K562 (cell line): ENCODE results near the gene GGA3. TPM values are rescaled to one million over a fixed set of nuclear protein-coding genes. Genes with fewer than 3 reads are reported as not detected.

Experiments used
- ARID4B ChIP-seq: sonication (generic); formaldehyde crosslinking; IDR thresholded peaks from 2 replicates; pipeline ENCODE4 v1.8.0; 2022; ENCODE audit warnings: mild to moderate bottlenecking, missing genetic modification reagents
- ARNT ChIP-seq, 2 experiments: fragments of 450-650 bp; IDR thresholded peaks; 2 replicates each; pipeline ENCODE4 v1.6.1; 2016; ENCODE audit warnings: mild to moderate bottlenecking in 1 of 2
- CBX3 ChIP-seq, 2 experiments: IDR thresholded peaks; 1 replicate in 1 of 2; 2 replicates in 1 of 2; pipeline ENCODE4 v1.6.1; 2012; ENCODE audit warnings: inconsistent platforms in 2 of 2, low read length in 2 of 2, borderline replicate concordance in 1 of 2, control low read depth in 1 of 2
- DEAF1 ChIP-seq: fragments of 450-650 bp; formaldehyde crosslinking; IDR thresholded peaks from 2 replicates; pipeline ENCODE4 v1.4.0; 2020; ENCODE audit warnings: mild to moderate bottlenecking, moderate library complexity
- EP300 ChIP-seq: IDR thresholded peaks from 2 replicates; pipeline ENCODE4 v1.6.1; 2012; ENCODE audit warnings: low read length, improper control_type of control experiment
- FOXJ3 ChIP-seq: sonication (generic); formaldehyde crosslinking; IDR thresholded peaks from 2 replicates; pipeline ENCODE4 v1.4.0; 2020; ENCODE audit warnings: mild to moderate bottlenecking, missing genetic modification reagents
- GABPB1 ChIP-seq: sonication (generic); formaldehyde crosslinking; IDR thresholded peaks from 2 replicates; pipeline ENCODE4 v1.8.0; 2022; ENCODE audit warnings: mild to moderate bottlenecking, missing genetic modification reagents
- HNRNPUL1 ChIP-seq: fragments of 200-400 bp; formaldehyde crosslinking; IDR thresholded peaks from 2 replicates; pipeline ENCODE4 v1.6.1; 2017; ENCODE audit warnings: low read length
- MXD1 ChIP-seq: fragments of 250-450 bp; sonication (Bioruptor Pico); IDR thresholded peaks from 2 replicates; pipeline ENCODE4 v1.8.0; 2021; ENCODE audit warnings: borderline replicate concordance, mild to moderate bottlenecking, moderate library complexity; ENCODE audit not compliant: poor library complexity, severe bottlenecking
- PATZ1 ChIP-seq: fragments of 250-450 bp; sonication (Bioruptor Pico); IDR thresholded peaks from 2 replicates; pipeline ENCODE4 v1.5.0; 2020; ENCODE audit warnings: mild to moderate bottlenecking, borderline replicate concordance
- PHB ChIP-seq: fragments of 250-450 bp; sonication (Bioruptor Pico); IDR thresholded peaks from 2 replicates; pipeline ENCODE4 v1.5.0; 2021
- RBM22 ChIP-seq: fragments of 200-400 bp; formaldehyde crosslinking; IDR thresholded peaks from 2 replicates; pipeline ENCODE4 v1.6.1; 2018; ENCODE audit warnings: low read length, low read depth; ENCODE audit not compliant: poor library complexity, severe bottlenecking
- RFX5 ChIP-seq: IDR thresholded peaks from 2 replicates; pipeline ENCODE4 v1.6.1; 2011; ENCODE audit warnings: low read depth, mild to moderate bottlenecking, improper control_type of control experiment, low read length
- TAF7 ChIP-seq: fragments of 450-650 bp; IDR thresholded peaks from 2 replicates; pipeline ENCODE4 v1.6.1; 2016; ENCODE audit warnings: missing genetic modification characterization, missing compliant biosample characterization
- TFAP4 ChIP-seq: sonication (generic); formaldehyde crosslinking; IDR thresholded peaks from 2 replicates; pipeline ENCODE4 v1.8.0; 2022; ENCODE audit warnings: missing genetic modification reagents, mild to moderate bottlenecking, moderate library complexity, borderline replicate concordance
- ZFPM2 ChIP-seq: fragments of 250-450 bp; sonication (Bioruptor Pico); IDR thresholded peaks from 2 replicates; pipeline ENCODE4 v1.5.1; 2022; ENCODE audit warnings: mild to moderate bottlenecking
- ZNF644 ChIP-seq: fragments of 200-800 bp; sonication (Bioruptor generic); IDR thresholded peaks from 2 replicates; pipeline ENCODE4 v1.6.1; 2016; ENCODE audit warnings: low read depth, missing genetic modification characterization, missing compliant biosample characterization
- ZNF717 ChIP-seq: fragments of 250-450 bp; sonication (Bioruptor Pico); IDR thresholded peaks from 2 replicates; pipeline ENCODE4 v1.5.0; 2021
- polyA plus RNA-seq, 8 experiments: library from polyadenylated mRNA; depleted of rRNA in 4 of 8; stranded (reverse) in 5 of 8; unstranded in 3 of 8; fragments of >200 nt; fragmentation: Nextera tagmentation in 2 of 8; fragmentation: Illumina TruSeq in 1 of 8; extraction: Ambion mirVana in 2 of 8; extraction: Trizol in 1 of 8; gene quantifications; 2 replicates each; pipeline versions ENCODE4 v1.2.1 to v1.2.3, GENCODE V29; 2011 to 2014; ENCODE audit warnings: inconsistent platforms in 1 of 8, missing spikeins in 1 of 8
- total RNA-seq, 7 experiments: library from RNA; depleted of rRNA in 6 of 7; stranded (reverse); fragments of >200 nt in 6 of 7; fragmentation: Illumina TruSeq in 2 of 7; extraction: Trizol in 2 of 7; gene quantifications; 2 replicates each; pipeline versions ENCODE4 v1.2.1 to v1.2.3, GENCODE V29; 2011 to 2021; ENCODE audit warnings: low replicate concordance in 1 of 7

GGA3 gene
- total and polyA plus RNA-seq, 9 of the 15 experiments (the other 6 are each of a cell fraction or from before 2014, with no cell fraction given): 5.7 to 64.9 (median 25.4) TPM

- no peak for TF ChIP-seq RBM22
- TF ChIP-seq ZFPM2: 0 out of 2 replicates have a peak, but pooled peaks have one; percentile 49
- TF ChIP-seq CBX3 (IDR thresholded peaks at IDR 0.05; ENCODE audit: borderline replicate concordance in 1 of 2, low read length in 2 of 2): peak in 1 of 2 experiments; percentile 32; a peak in 1 of 3 replicates
- no peak for TF ChIP-seq MXD1
- TF ChIP-seq ZNF644 (tag): no peak; the same call in 1 of the 2 replicates
- TF ChIP-seq TFAP4: peak; percentile 100
- no peak; a peak in 1 of 4 replicates for TF ChIP-seq ARNT (IDR thresholded peaks at IDR 0.05)
- peak; percentile 80 for TF ChIP-seq ARID4B (CRISPR knock-in tag)
- no peak for TF ChIP-seq FOXJ3
- no peak for TF ChIP-seq EP300
- TF ChIP-seq PHB: no peak
- TF ChIP-seq GABPB1 (CRISPR knock-in tag): peak; percentile 85
- no peak for TF ChIP-seq ZNF717
- TF ChIP-seq HNRNPUL1: no peak
- TF ChIP-seq DEAF1 (CRISPR knock-in tag): no peak
- no peak for TF ChIP-seq PATZ1 (CRISPR knock-in tag)
- TF ChIP-seq RFX5: peak; percentile 51; the same call in 1 of the 2 replicates
- no peak for TF ChIP-seq TAF7
Observed at GRCh38 chr17:75289115-75289831, 27.9 kb upstream of the GGA3 start, which contains the start of gene SLC25A19 (continued).
